Retina (tissue), 1 donor: Measurements from ENCODE around the gene PDE1C.

Experiments
- DNase-seq: peaks from one replicate; pipeline ENCODE4 v3.0.0-alpha.2; 2016

Gene PDE1C

GRCh38 chr7:31825576-31825975 is 244.6 kb downstream of the PDE1C start:
- DNase-seq = no peak

DNA sequence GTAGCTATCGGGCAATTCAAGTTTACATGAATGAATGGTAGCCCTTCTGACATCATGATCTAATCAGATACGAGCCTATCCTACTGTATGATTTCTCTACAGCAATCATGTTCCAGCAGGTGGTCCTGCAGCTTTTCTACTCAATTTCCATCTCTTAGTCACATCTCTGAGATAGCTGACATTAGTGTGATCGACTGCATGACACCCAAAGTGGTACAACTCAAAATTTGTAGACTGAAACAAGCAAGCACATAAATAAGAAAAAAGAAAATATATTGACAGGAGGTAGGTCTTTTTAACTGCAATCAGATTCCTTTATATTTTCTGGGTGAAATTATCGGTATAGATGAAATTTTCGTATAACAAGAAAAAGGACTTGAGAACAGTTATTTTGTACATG is 251.2 kb downstream of the PDE1C start:
- DNase-seq = no peak

DNA sequence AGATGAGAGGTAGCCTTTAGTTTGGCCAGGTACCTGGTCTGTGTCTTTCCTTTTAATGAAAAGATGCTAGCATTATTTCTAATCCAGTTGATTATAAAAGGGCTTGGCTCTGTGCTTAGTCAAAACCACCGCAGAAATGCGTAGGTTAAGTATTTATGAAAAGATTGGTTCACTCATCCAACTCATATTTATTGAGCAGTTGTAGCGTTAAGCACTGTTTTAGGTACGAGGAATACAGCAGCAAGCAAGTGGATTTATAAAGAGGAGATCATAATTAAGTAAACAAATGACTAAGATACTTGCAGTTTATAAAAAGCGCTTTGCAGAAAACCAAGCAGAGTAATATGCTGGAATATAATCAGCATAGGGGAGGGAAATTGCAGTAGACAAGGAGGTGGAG is 253.4 kb downstream of the PDE1C start:
- DNase-seq = no peak

- no peak for DNase-seq
These were observed 254.4 kb downstream of the PDE1C start for GRCh38 chr7:31815796-31816195.

DNA sequence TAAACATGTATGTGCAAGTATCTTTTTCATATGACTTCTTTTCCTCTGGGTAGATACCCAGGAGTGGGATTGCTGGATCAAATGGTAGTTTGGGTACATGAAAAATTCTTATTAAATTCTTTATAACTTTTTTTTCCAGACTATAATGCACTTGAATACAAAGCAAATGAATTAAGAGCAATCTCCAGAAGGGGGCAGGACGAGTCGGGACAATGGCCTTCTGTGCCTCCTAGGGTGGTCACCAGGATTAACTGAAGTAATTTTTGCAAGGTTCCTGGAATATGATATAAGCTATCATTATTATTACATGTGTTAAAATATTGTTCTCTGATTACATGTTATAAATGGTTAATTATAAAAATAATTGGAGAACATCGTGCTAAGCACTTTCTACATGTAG is 256.0 kb downstream of the PDE1C start:
- no peak for DNase-seq

DNA sequence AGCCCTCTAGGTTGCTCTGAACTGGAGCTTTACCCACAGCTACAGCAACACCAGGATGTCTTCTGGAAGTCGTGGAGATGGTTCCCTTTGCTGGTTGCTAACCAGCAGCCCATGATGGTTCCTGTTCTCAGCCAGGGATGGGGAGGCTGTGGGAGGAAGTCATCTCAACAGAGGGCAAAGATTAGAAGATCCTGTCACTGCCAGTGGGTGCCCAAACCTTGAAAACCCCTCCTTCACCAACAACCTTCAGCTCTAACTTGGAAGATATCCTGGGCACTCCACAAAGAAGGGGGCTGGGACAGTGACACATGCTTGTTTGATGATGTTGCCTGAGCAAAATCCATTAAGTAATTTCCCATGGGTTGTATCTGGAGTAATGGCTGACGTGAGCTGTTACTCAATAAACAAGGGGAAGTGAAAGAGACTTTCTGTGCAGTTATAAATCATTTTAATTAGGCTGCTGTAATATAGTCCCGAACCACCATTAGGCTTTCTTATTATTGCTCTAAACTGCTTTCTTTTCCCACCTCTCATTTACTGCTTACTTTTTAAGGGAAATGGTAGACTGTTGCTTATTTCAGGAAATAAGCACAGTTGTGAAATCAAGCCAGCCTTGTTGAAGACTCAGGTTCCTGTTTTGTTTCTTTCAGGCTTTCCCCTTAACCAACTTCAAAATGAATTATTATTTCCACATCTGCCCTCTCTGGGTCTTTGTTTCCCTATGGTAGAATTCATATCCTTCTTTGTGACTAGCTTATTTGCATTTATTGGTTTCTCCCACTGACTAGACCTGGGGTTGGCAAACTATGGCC is 258.4 kb downstream of the PDE1C start:
- DNase-seq = no peak

DNA sequence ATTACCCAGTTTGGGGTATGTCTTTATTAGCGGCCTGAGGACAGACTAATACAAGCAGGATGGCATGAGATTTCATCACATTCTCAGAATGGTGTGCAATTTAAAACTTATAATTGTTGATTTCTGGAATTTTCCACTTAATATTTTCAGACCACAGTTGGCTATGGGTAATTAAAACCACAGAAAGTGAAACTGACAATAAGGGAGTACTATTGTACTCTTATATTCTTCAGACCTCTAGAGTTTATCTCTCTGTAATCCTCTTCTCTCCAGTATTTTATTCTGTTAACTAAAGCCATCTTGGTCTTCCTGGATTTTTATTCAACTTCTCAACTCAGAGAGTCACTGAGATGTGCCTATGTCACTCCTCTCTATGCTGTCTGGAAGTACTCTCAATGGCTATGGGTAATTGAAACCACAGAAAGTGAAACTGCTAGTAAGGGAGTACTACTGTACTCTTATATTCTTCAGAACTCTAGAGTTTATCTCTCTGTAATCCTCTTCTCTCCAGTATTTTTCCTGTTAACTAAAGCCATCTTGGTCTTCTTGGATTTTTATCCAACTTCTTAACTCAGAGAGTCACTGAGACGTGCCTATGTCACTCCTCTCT is 264.9 kb downstream of the PDE1C start:
- no peak for DNase-seq

DNA sequence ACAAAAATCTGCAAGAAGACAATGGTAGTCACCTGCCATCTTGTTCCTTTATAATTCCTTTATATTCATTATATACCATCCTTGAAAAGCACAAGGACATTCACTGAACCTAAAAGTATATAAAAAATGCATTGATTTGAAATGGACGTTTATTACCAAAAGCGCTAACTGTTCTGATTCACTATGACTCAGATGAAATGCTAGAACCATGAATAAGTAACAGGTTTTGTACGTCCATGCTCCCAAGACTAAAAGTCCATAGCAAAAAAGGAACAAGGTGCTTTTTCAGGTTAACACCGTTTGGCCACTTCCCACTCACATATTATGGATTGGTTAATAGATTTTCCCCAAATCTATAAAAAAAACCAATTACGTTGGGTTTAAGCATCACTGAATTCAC is 273.8 kb downstream of the PDE1C start:
- no peak for DNase-seq

GRCh38 chr7:31794851-31795344 is 275.3 kb downstream of the PDE1C start:
- no peak for DNase-seq

GRCh38 chr7:31791881-31792280 is 278.3 kb downstream of the PDE1C start:
- DNase-seq = no peak

DNA sequence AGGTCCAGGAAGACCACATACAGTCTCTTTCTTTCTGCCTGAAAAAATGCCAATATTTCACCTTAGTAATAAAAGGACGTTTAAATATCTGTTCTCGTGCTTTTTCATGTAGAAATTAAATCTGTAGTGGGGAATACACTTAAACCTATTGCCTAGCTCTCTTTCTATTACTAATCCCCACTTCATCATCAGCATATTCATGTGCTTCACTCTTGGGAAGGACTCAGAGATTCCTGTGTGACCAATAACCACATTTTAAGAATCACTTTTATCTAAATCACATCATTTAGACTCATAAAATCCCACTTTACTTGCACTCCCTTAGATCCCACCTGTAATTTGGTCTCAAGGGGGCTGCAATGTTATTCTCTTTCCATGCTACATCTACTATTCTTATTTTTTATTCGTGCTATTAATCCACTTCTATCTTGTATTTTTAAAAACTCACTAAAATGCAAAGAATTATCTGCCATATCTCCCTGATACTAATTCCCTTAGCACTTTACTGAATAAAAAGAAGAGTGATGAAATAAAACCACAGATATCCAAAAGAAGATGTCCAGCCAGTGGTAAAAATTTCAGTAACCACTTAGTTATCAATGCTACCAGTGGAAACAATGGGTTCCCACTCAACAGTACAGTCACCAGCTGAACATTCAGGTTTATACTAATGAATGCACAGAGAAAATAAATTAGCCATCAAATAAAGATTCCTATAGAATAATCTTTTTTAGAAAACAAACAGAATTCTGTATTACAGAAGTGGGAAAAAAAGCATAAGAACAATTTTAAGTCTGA is 281.1 kb downstream of the PDE1C start:
- DNase-seq = no peak

DNA sequence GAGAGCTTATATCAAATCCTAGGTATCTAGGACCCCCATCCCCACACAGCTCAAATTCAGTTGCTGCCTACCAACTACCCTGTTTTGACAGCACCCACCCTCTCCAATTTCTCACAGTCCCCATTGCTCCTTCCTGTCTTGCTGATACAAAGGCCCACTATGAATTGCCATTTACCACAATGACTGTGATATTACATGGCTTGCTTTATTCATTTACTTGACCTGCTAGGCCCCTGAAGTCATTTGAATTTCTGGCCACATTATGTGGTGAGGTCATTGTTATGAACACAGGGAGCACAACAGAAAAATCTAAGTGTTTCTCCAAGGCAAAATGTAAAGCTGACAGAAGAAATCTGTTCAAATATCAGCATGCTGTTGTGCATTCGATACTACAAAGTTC is 281.8 kb downstream of the PDE1C start:
- DNase-seq = no peak

- no peak for DNase-seq
These were observed 283.9 kb downstream of the PDE1C start for GRCh38 chr7:31786326-31786725.

DNA sequence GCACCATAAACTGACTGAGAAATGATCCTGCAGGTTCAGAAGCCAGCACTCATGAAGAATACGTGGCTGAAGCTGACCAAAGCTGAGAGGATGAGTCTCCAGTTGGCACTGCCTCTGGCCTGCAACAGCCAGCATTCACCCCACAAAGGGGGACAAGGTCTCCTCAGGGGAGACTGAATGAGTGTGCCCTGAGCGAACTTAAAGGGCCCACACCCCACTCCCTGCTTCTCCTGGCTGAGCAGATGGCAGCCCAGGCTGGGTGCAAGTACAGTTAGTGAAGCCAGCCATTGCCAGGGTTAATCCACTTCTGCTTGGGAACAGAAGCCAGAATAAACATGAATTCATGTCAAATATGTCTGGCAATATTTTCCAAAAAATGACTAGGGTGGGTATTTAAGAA is 285.1 kb downstream of the PDE1C start:
- DNase-seq = no peak

- DNase-seq = no peak
These were observed 287.0 kb downstream of the PDE1C start for GRCh38 chr7:31783221-31783620.

GRCh38 chr7:31782411-31782991 is 287.7 kb downstream of the PDE1C start:
- DNase-seq = peak; percentile 46

GRCh38 chr7:31778296-31778695 is 291.9 kb downstream of the PDE1C start:
- DNase-seq = no peak

GRCh38 chr7:31776616-31777015 is 293.6 kb downstream of the PDE1C start:
- DNase-seq = no peak

DNA sequence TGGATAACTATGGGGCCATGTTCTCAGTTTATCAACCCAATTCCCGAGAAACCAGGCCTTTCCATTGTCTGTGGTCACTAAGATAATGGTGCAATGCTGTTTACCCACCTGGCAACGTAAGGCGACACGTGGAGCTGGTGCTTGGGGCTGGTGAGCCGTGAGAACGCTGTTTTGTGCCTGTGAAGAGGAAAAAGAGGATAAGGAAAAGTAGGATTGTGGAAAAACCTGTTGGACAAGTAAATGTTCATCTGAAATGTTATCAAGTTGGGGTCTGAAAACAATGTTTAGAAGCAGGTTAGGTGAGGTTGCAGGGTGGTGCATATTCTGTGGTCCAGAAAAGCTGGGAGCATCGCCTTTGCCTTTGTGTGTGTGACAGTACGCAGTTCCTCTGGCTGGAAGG is 294.7 kb downstream of the PDE1C start:
- no peak for DNase-seq

DNA sequence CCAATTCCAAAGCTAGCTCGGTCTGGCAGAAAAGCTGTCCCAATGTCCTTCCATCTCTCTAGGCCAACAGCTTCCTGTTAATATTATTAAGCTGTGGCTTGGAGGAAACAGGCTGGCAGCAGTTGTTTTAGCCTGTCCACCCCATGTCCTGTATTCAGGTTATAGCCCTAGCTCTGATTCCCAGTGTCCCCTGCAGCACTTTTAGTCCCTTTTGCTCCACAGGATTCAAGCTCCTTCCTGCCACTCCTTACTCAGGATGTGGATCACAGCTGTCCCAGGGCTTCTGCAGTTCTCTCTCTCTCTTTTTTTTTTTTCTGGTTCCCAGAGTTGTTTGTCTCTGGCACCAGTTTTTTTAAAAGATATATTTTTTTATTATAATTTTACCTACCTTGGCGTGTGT is 298.0 kb downstream of the PDE1C start:
- no peak for DNase-seq

- DNase-seq = no peak
These were observed 302.4 kb downstream of the PDE1C start for GRCh38 chr7:31767686-31768358.

DNA sequence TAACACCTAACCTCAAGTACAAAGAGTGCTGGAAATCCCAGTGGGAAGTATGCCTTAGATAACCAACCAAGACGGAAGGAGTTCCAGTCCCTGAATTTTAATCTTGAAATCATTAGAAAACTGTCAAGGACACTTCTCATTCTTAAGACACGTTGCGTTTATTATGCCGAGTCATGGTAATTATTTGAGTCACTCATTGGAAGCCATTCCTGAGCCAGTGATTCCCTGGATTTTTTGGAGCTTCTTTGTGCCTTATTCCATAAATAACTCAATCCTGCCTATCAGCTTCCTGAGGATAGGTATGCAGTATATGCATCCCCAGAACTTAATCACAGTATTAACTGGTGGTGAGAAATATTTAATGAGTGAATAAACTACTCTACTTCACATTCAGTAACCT is 305.7 kb downstream of the PDE1C start:
- DNase-seq = no peak

DNA sequence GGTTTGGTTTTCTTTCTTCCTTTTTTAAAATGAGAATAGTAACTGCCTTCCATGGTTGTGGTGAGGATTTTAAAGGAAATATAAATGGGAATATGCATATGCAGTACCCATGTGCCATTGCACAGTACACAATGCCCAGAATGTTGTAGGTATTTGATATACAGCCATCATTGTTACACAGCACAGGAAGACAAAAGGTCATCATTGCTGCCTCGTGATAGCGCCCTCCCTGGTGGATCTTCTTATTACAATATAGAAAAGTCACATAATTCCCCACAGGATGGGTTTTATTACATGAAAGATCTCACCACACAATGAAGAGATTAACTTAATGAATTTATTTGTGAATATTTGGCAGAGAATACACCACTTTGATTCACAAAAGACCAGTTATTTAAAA is 306.7 kb downstream of the PDE1C start:
- DNase-seq = no peak
